Body of pancreas (tissue), 4 donors: ENCODE data around the gene USP32. TPM values are rescaled to one million over a fixed set of nuclear protein-coding genes. Genes with fewer than 3 reads are reported as not detected.
A peak's percentile ranks its signal among the peaks of the same experiment; 100 is the strongest.

Source experiments
- ATAC-seq: fragments of 150-250 bp; one replicate; pipeline ENCODE4 v1.9.1; 2016
- DNase-seq, 4 donors: peaks; one replicate each; pipeline ENCODE4 v3.0.0-alpha.2; 2019
- H3K27ac ChIP-seq, 4 donors: fragments of 200-600 bp; sonication (generic); 1 replicate in 3 of 4; 2 replicates in 1 of 4; pipeline versions ENCODE4 v1.5.1 to v1.6.1; 2016 to 2019; ENCODE audit warnings: mild to moderate bottlenecking in 1 of 4, mixed read lengths in 1 of 4, moderate library complexity in 1 of 4
- H3K27me3 ChIP-seq, 2 donors: fragments of 200-600 bp; sonication (generic); one replicate each; pipeline ENCODE4 v1.6.0; 2016; ENCODE audit warnings: mild to moderate bottlenecking in 1 of 2
- H3K36me3 ChIP-seq, 2 donors: fragments of 200-600 bp; sonication (generic); replicated peaks in 1 of 2; 2 replicates each; pipeline ENCODE4 v1.5.1; 2016; ENCODE audit warnings: low read depth in 2 of 2; ENCODE audit not compliant: insufficient read depth in 1 of 2
- H3K4me1 ChIP-seq: fragments of 200-600 bp; sonication (generic); one replicate; pipeline ENCODE4 v1.6.0; 2016
- H3K4me3 ChIP-seq, 2 donors: fragments of 200-600 bp; sonication (generic); 1 replicate in 1 of 2; 2 replicates in 1 of 2; pipeline ENCODE4 v1.5.1; 2016 to 2019
- H3K9me3 ChIP-seq, 3 donors: fragments of 200-600 bp; sonication (generic); 1 replicate in 2 of 3; 2 replicates in 1 of 3; pipeline ENCODE4 v1.5.1; 2016
- POLR2A ChIP-seq, 3 donors: fragments of 450-650 bp; IDR thresholded peaks; one replicate each; pipeline ENCODE4 v1.6.1; 2016; ENCODE audit warnings: antibody characterized with exemption in 3 of 3, mild to moderate bottlenecking in 2 of 3
- WGBS, 2 donors: methylation state at CpG; one replicate each; pipeline ENCODE4 v1.1.5; 2017; 5-methylcytosine and 5-hydroxymethylcytosine counted together
- intact Hi-C: fragments of 100-400 bp; cut with DNase I; formaldehyde crosslinking; loops from one replicate; pipeline ENCODE4 v1.15.1; 2023
- total RNA-seq, 2 donors: library from RNA; depleted of rRNA; stranded (reverse); fragments of >200 nt; gene quantifications; one replicate each; pipeline ENCODE4 v1.1.0, GENCODE V29; 2016
- TF ChIP-seq, protein P1 (sequence below), 7 experiments: fragments of 450-650 bp in 4 of 7; fragments of 200-600 bp in 3 of 7; sonication (generic) in 3 of 7; IDR thresholded peaks; one replicate each; pipeline ENCODE4 v1.5.1; 2016 to 2019; ENCODE audit warnings: antibody characterized with exemption in 7 of 7

USP32 gene
- total RNA-seq, 2 donors from 2014 or later = 15.8 to 19.7 TPM

- Histone ChIP-seq H3K27ac (peak overlapping the region in 3 of 4 donors; percentile 15 to 63 (median 58)), H3K9me3 (no peaks in the 10 kb centered on the region), H3K4me3 (no peak overlapping the region), H3K27me3 (peaks cover 0 to 15% of the 10 kb centered on the region in 2 donors), H3K4me1 (peaks cover 64% of the 10 kb centered on the region), H3K36me3 (no peaks in the 10 kb centered on the region)
- intact Hi-C loops = no loop called here
- no peak for ATAC-seq
- 45 to 51% methylated on average over 2 of the region's 2 CpGs for WGBS, 2 donors
- DNase-seq = no peak
- TF ChIP-seq, protein P1, sequence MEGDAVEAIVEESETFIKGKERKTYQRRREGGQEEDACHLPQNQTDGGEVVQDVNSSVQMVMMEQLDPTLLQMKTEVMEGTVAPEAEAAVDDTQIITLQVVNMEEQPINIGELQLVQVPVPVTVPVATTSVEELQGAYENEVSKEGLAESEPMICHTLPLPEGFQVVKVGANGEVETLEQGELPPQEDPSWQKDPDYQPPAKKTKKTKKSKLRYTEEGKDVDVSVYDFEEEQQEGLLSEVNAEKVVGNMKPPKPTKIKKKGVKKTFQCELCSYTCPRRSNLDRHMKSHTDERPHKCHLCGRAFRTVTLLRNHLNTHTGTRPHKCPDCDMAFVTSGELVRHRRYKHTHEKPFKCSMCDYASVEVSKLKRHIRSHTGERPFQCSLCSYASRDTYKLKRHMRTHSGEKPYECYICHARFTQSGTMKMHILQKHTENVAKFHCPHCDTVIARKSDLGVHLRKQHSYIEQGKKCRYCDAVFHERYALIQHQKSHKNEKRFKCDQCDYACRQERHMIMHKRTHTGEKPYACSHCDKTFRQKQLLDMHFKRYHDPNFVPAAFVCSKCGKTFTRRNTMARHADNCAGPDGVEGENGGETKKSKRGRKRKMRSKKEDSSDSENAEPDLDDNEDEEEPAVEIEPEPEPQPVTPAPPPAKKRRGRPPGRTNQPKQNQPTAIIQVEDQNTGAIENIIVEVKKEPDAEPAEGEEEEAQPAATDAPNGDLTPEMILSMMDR (IDR thresholded peaks at IDR 0.05) = no peak
- no peak for TF ChIP-seq POLR2A (IDR thresholded peaks at IDR 0.05)
These were observed 243.6 kb downstream of the USP32 start for GRCh38 chr17:60148373-60148772.

GRCh38 chr17:60147553-60148223 lies 244.2 kb downstream of the USP32 start:
- 65 to 70% methylated on average over 4 to 8 of the region's 8 CpGs for WGBS, 2 donors
- ATAC-seq (no peak), DNase-seq (peak in 1 of 4 donors; percentile 34)
- Histone ChIP-seq H3K4me3 (no peak overlapping the region), H3K27me3 (peaks cover 0 to 15% of the 10 kb centered on the region in 2 donors), H3K27ac (peak overlapping the region in 3 of 4 donors; percentile 15 to 63 (median 58)), H3K36me3 (no peaks in the 10 kb centered on the region), H3K4me1 (peaks cover 66% of the 10 kb centered on the region), H3K9me3 (no peaks in the 10 kb centered on the region)
- TF ChIP-seq, protein P1 (IDR thresholded peaks at IDR 0.05) = no peak
- no peak for TF ChIP-seq POLR2A (IDR thresholded peaks at IDR 0.05)
- intact Hi-C loops = no loop called here

- H3K27me3 ChIP-seq = peaks cover 0 to 17% of the 10 kb centered on the region in 2 donors
- peaks cover 68% of the 10 kb centered on the region for H3K4me1 ChIP-seq
- ATAC-seq (no peak), DNase-seq (no peak)
- no peak overlapping the region for H3K4me3 ChIP-seq
- no peaks in the 10 kb centered on the region for H3K9me3 ChIP-seq
- intact Hi-C loops = no loop called here
- no peak overlapping the region for H3K27ac ChIP-seq
- 82 to 87% methylated on average over 2 of the region's 2 CpGs for WGBS, 2 donors
- TF ChIP-seq, protein P1 (IDR thresholded peaks at IDR 0.05) = no peak
- TF ChIP-seq POLR2A (IDR thresholded peaks at IDR 0.05) = no peak
- H3K36me3 ChIP-seq = no peaks in the 10 kb centered on the region
These were observed 245.7 kb downstream of the USP32 start for GRCh38 chr17:60146206-60146605.

DNA sequence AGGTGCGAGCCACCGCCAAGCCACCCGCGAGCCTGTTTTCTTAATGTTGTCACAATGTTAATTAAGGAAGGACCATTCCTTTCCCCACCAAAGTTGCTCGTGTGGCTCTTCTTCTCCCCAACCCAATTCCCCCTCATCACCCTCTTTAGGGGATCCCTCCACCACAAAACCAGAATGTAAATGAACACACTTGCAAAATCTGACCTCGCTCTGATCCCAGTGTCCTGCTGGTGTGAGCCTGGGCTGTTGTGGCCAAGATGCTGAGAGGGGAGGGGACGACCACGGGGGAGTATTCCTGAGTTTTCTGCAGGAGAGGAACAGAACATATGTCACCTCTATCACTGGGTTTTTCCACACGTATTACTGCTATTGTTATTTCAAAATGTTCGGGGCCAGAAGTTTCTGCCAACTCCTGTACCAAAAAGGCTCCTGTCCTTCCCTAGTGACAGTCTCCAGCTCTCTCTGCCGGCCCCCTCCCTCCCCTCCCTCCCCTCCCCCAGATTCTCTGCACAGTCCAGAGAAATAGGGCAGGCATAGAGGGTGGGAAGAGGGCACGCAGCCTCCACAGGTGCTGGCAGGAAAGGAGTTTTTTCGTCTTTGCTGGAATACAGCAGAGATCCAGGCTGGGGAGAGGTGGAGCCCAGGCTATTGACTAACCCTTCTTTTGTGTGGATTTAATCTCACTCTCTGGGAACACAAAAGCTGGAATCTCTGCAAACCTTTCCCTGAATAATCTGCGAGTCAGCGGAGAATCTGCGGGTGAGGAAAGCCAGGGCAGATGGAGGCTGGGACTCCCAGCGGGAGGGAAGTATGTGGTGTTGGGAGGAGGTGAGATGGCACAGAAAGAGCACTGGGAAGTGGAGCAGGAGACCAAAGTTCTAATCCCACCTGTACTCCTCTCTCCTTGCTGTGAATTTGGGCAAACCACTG lies 246.7 kb downstream of the USP32 start:
- Histone ChIP-seq H3K36me3 (no peaks in the 10 kb centered on the region), H3K27ac (no peak overlapping the region), H3K27me3 (peaks cover 0 to 11% of the 10 kb centered on the region in 2 donors), H3K4me1 (peaks cover 71% of the 10 kb centered on the region), H3K9me3 (no peaks in the 10 kb centered on the region), H3K4me3 (no peak overlapping the region)
- 27 to 34% methylated on average over 17 of the region's 17 CpGs for WGBS, 2 donors
- TF ChIP-seq, protein P1 (IDR thresholded peaks at IDR 0.05) = no peak
- TF ChIP-seq POLR2A (IDR thresholded peaks at IDR 0.05) = no peak
- no peak for DNase-seq
- intact Hi-C loops = no loop called here
- ATAC-seq = no peak
